ENCODE data around the gene KCTD7.

DNA sequence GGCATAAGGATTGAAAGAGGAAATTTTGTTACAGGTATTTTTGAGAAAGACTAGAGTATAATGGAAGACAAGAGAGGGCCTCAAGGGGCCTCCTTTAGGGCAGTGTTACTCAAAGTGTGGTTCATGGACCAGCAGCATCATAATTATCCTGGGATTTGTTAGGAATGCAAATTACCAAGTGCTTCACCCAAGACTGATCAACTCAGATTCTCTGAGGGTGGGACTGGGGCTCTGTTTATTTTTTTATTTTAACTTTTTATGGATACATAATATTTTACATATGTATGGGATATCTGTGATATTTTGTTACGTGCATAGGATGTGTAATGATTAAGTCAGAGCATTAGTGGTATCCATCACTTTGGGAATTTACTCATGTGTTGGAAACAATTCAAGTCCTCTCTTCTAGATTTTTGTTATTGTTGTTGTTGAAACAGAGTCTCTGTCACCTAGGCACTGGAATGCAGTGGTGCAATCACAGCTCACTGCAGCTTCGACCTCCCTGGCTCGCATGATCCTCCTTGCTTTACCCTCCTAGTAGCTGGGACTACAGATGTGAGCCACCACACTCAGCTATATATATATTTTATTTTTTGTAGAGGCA, 2.2 kb upstream of the KCTD7 start:
- TF ChIP-seq FOXA1 (IDR thresholded peaks at IDR 0.05), result no peak
- no peak for TF ChIP-seq ZNF384 (IDR thresholded peaks at IDR 0.05)
- no peak for TF ChIP-seq NFRKB (IDR thresholded peaks at IDR 0.05)
- TF ChIP-seq ARNT (IDR thresholded peaks at IDR 0.05), result no peak
- no peak for TF ChIP-seq FOXK2 (IDR thresholded peaks at IDR 0.05)
- TF ChIP-seq TARDBP (IDR thresholded peaks at IDR 0.05), result no peak
- TF ChIP-seq BHLHE40 (IDR thresholded peaks at IDR 0.05; ENCODE audit: borderline replicate concordance), result no peak
- no peak for TF ChIP-seq FOXM1 (IDR thresholded peaks at IDR 0.05; ENCODE audit: borderline replicate concordance)
- TF ChIP-seq SP1 (IDR thresholded peaks at IDR 0.05), result no peak
- TF ChIP-seq HDGF (IDR thresholded peaks at IDR 0.05; ENCODE audit: borderline replicate concordance), result no peak
- TF ChIP-seq, protein P1, sequence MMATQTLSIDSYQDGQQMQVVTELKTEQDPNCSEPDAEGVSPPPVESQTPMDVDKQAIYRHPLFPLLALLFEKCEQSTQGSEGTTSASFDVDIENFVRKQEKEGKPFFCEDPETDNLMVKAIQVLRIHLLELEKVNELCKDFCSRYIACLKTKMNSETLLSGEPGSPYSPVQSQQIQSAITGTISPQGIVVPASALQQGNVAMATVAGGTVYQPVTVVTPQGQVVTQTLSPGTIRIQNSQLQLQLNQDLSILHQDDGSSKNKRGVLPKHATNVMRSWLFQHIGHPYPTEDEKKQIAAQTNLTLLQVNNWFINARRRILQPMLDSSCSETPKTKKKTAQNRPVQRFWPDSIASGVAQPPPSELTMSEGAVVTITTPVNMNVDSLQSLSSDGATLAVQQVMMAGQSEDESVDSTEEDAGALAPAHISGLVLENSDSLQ (IDR thresholded peaks at IDR 0.05), result no peak
- TF ChIP-seq LEF1 (IDR thresholded peaks at IDR 0.05; ENCODE audit: borderline replicate concordance), result no peak
- no peak for TF ChIP-seq SUZ12 (IDR thresholded peaks at IDR 0.05)

All from HEK293T (cell line).